IPS-15b (cell line): ENCODE results near the gene CBX1.

ENCODE experiments used
- H3K27me3 ChIP-seq: one replicate; pipeline ENCODE4 v1.6.1; 2013; ENCODE audit warnings: low read length; ENCODE audit not compliant: control insufficient read depth, insufficient read depth
- H3K36me3 ChIP-seq: one replicate; pipeline ENCODE4 v1.6.1; 2013; ENCODE audit warnings: low read length; ENCODE audit not compliant: control insufficient read depth, insufficient read depth
- H3K4me1 ChIP-seq: one replicate; pipeline ENCODE4 v1.6.1; 2013; ENCODE audit warnings: mild to moderate bottlenecking, low read length; ENCODE audit not compliant: control insufficient read depth, insufficient read depth
- H3K4me3 ChIP-seq: one replicate; pipeline ENCODE4 v1.5.1; 2013; ENCODE audit warnings: low read depth, low read length
- H3K9ac ChIP-seq: one replicate; pipeline ENCODE4 v1.6.1; 2013; ENCODE audit warnings: low read depth, mild to moderate bottlenecking, low read length
- H3K9me3 ChIP-seq: one replicate; pipeline ENCODE4 v1.6.1; 2013; ENCODE audit warnings: mild to moderate bottlenecking, low read length; ENCODE audit not compliant: control insufficient read depth, insufficient read depth

The CBX1 gene

GRCh38 chr17:48067245-48067644 lies 34.0 kb downstream of the CBX1 start:
- no peaks in the 10 kb centered on the region for H3K27me3 ChIP-seq
- peaks cover 20% of the 10 kb centered on the region for H3K36me3 ChIP-seq
- H3K4me3 ChIP-seq, result no peak overlapping the region
- H3K9ac ChIP-seq, result no peak overlapping the region
- peaks cover 4% of the 10 kb centered on the region for H3K4me1 ChIP-seq
- H3K9me3 ChIP-seq, result no peaks in the 10 kb centered on the region

- no peak overlapping the region for H3K9ac ChIP-seq
- H3K4me3 ChIP-seq, result no peak overlapping the region
- peaks cover 4% of the 10 kb centered on the region for H3K4me1 ChIP-seq
- no peaks in the 10 kb centered on the region for H3K27me3 ChIP-seq
- no peaks in the 10 kb centered on the region for H3K9me3 ChIP-seq
- H3K36me3 ChIP-seq, result peaks cover 26% of the 10 kb centered on the region
These were observed 34.6 kb downstream of the CBX1 start for GRCh38 chr17:48066656-48067055.

- no peaks in the 10 kb centered on the region for H3K27me3 ChIP-seq
- no peaks in the 10 kb centered on the region for H3K9me3 ChIP-seq
- H3K36me3 ChIP-seq, result peaks cover 26% of the 10 kb centered on the region
- H3K4me1 ChIP-seq, result peaks cover 4% of the 10 kb centered on the region
- no peak overlapping the region for H3K9ac ChIP-seq
- no peak overlapping the region for H3K4me3 ChIP-seq
These were observed 35.1 kb downstream of the CBX1 start for GRCh38 chr17:48066192-48066591.

GRCh38 chr17:48064638-48065037 lies 36.6 kb downstream of the CBX1 start:
- H3K27me3 ChIP-seq, result no peaks in the 10 kb centered on the region
- H3K9me3 ChIP-seq, result no peaks in the 10 kb centered on the region
- H3K36me3 ChIP-seq, result peaks cover 36% of the 10 kb centered on the region
- H3K9ac ChIP-seq, result no peak overlapping the region
- peaks cover 4% of the 10 kb centered on the region for H3K4me1 ChIP-seq
- H3K4me3 ChIP-seq, result no peak overlapping the region

GRCh38 chr17:48062273-48062672 lies 39.0 kb downstream of the CBX1 start:
- Histone ChIP-seq H3K9me3 (no peaks in the 10 kb centered on the region), H3K4me1 (peaks cover 4% of the 10 kb centered on the region), H3K9ac (no peak overlapping the region), H3K36me3 (peaks cover 59% of the 10 kb centered on the region), H3K27me3 (no peaks in the 10 kb centered on the region), H3K4me3 (no peak overlapping the region)

GRCh38 chr17:48060249-48060648 lies 41.0 kb downstream of the CBX1 start:
- peaks cover 12% of the 10 kb centered on the region for H3K4me1 ChIP-seq
- H3K9me3 ChIP-seq, result no peaks in the 10 kb centered on the region
- H3K4me3 ChIP-seq, result no peak overlapping the region
- H3K27me3 ChIP-seq, result no peaks in the 10 kb centered on the region
- no peak overlapping the region for H3K9ac ChIP-seq
- peaks cover 70% of the 10 kb centered on the region for H3K36me3 ChIP-seq

GRCh38 chr17:48059125-48059668 lies 42.1 kb downstream of the CBX1 start:
- H3K36me3 ChIP-seq, result peaks cover 62% of the 10 kb centered on the region
- H3K27me3 ChIP-seq, result no peaks in the 10 kb centered on the region
- no peaks in the 10 kb centered on the region for H3K9me3 ChIP-seq
- no peak overlapping the region for H3K4me3 ChIP-seq
- no peak overlapping the region for H3K9ac ChIP-seq
- H3K4me1 ChIP-seq, result peaks cover 9% of the 10 kb centered on the region

GRCh38 chr17:48058393-48059124 lies 42.7 kb downstream of the CBX1 start:
- H3K27me3 ChIP-seq, result no peaks in the 10 kb centered on the region
- peaks cover 14% of the 10 kb centered on the region for H3K4me1 ChIP-seq
- peaks cover 62% of the 10 kb centered on the region for H3K36me3 ChIP-seq
- no peak overlapping the region for H3K9ac ChIP-seq
- no peaks in the 10 kb centered on the region for H3K9me3 ChIP-seq
- no peak overlapping the region for H3K4me3 ChIP-seq

- no peaks in the 10 kb centered on the region for H3K9me3 ChIP-seq
- H3K4me3 ChIP-seq, result no peak overlapping the region
- H3K27me3 ChIP-seq, result no peaks in the 10 kb centered on the region
- peaks cover 23% of the 10 kb centered on the region for H3K4me1 ChIP-seq
- no peak overlapping the region for H3K9ac ChIP-seq
- H3K36me3 ChIP-seq, result peaks cover 62% of the 10 kb centered on the region
These were observed 43.7 kb downstream of the CBX1 start for GRCh38 chr17:48057626-48058025.

- H3K9ac ChIP-seq, result peak overlapping the region; percentile 26
- peaks cover 31% of the 10 kb centered on the region for H3K4me1 ChIP-seq
- peaks cover 63% of the 10 kb centered on the region for H3K36me3 ChIP-seq
- peak overlapping the region; percentile 13 for H3K4me3 ChIP-seq
- no peaks in the 10 kb centered on the region for H3K27me3 ChIP-seq
- H3K9me3 ChIP-seq, result no peaks in the 10 kb centered on the region
These were observed 44.4 kb downstream of the CBX1 start for GRCh38 chr17:48056879-48057278.

GRCh38 chr17:48056246-48056745 lies 45.0 kb downstream of the CBX1 start:
- H3K9ac ChIP-seq, result peak overlapping the region; percentile 74
- no peaks in the 10 kb centered on the region for H3K9me3 ChIP-seq
- peaks cover 32% of the 10 kb centered on the region for H3K4me1 ChIP-seq
- H3K36me3 ChIP-seq, result peaks cover 58% of the 10 kb centered on the region
- peak overlapping the region; percentile 86 for H3K4me3 ChIP-seq
- H3K27me3 ChIP-seq, result no peaks in the 10 kb centered on the region
